Activated CD4-positive, alpha-beta memory T cell treated with anti-CD3 and anti-CD28 coated beads, Interleukin-2, amount 10 ng/mL, durations not matched to agents 7 days and 5 days (primary cell): ENCODE measurements around the gene PTPRM. TPM values are rescaled to one million over a fixed set of nuclear protein-coding genes. Genes with fewer than 3 reads are reported as not detected.

Experiments
- CTCF ChIA-PET: fragments of 350-600 bp; sonication (Branson Sonifier 250); formaldehyde crosslinking; loops from one replicate; lab custom pipeline; 2021; ENCODE audit warnings: antibody characterized with exemption, inconsistent platforms; lab: Charles Lee
- POLR2A ChIA-PET: fragments of 350-600 bp; sonication (Branson Sonifier 250); formaldehyde crosslinking; loops from one replicate; lab custom pipeline; 2021; ENCODE audit warnings: antibody characterized with exemption; lab: Charles Lee
- DNase-seq: peaks from one replicate; pipeline ENCODE4 v3.0.0-alpha.2; 2020
- H3K27ac Mint-ChIP-seq: one replicate; pipeline ENCODE4 v1.8.0; 2021; ENCODE audit warnings: mild to moderate bottlenecking, mixed read lengths
- H3K27me3 Mint-ChIP-seq: one replicate; pipeline ENCODE4 v1.8.0; 2021; ENCODE audit warnings: mixed read lengths
- H3K36me3 Mint-ChIP-seq: one replicate; pipeline ENCODE4 v1.8.0; 2021; ENCODE audit warnings: low read depth, mixed read lengths
- H3K4me1 Mint-ChIP-seq: one replicate; pipeline ENCODE4 v1.8.0; 2021; ENCODE audit warnings: mixed read lengths
- H3K4me3 Mint-ChIP-seq: one replicate; pipeline ENCODE4 v1.8.0; 2021; ENCODE audit warnings: mild to moderate bottlenecking, mixed read lengths
- H3K9me3 Mint-ChIP-seq: one replicate; pipeline ENCODE4 v1.8.0; 2021; ENCODE audit warnings: mixed read lengths
- total RNA-seq, 2 experiments: library from RNA; stranded (reverse); gene quantifications; one replicate each; pipeline ENCODE4 v1.2.3, GENCODE V29; 2021

Gene PTPRM
- total RNA-seq, 2 experiments from 2014 or later = 9.3 to 12.3 TPM

- Mint-ChIP-seq H3K4me3 (no peak overlapping the region), H3K4me1 (no peaks in the 10 kb centered on the region), H3K27ac (no peak overlapping the region), H3K36me3 (no peaks in the 10 kb centered on the region), H3K9me3 (peaks cover 2% of the 10 kb centered on the region), H3K27me3 (no peaks in the 10 kb centered on the region)
- POLR2A ChIA-PET = no interaction called here
- CTCF ChIA-PET = no interaction called here
- DNase-seq = no peak
Measured at GRCh38 chr18:7614042-7614441, 46.9 kb downstream of the PTPRM start.

- H3K4me1 Mint-ChIP-seq = no peaks in the 10 kb centered on the region
- DNase-seq = no peak
- CTCF ChIA-PET = no interaction called here
- no peak overlapping the region for H3K4me3 Mint-ChIP-seq
- no peaks in the 10 kb centered on the region for H3K27me3 Mint-ChIP-seq
- POLR2A ChIA-PET = no interaction called here
- H3K36me3 Mint-ChIP-seq = no peaks in the 10 kb centered on the region
- no peak overlapping the region for H3K27ac Mint-ChIP-seq
- H3K9me3 Mint-ChIP-seq = peaks cover 2% of the 10 kb centered on the region
Measured at GRCh38 chr18:7615840-7616239, 48.7 kb downstream of the PTPRM start.

GRCh38 chr18:7616661-7617060, 49.5 kb downstream of the PTPRM start:
- DNase-seq = no peak
- CTCF ChIA-PET = no interaction called here
- H3K4me3 Mint-ChIP-seq = no peak overlapping the region
- H3K27me3 Mint-ChIP-seq = no peaks in the 10 kb centered on the region
- H3K27ac Mint-ChIP-seq = no peak overlapping the region
- no peaks in the 10 kb centered on the region for H3K36me3 Mint-ChIP-seq
- peaks cover under 1% of the 10 kb centered on the region for H3K9me3 Mint-ChIP-seq
- H3K4me1 Mint-ChIP-seq = no peaks in the 10 kb centered on the region
- POLR2A ChIA-PET = no interaction called here

- H3K4me3 Mint-ChIP-seq = no peak overlapping the region
- no peaks in the 10 kb centered on the region for H3K4me1 Mint-ChIP-seq
- H3K9me3 Mint-ChIP-seq = no peaks in the 10 kb centered on the region
- ChIA-PET CTCF (no interaction called here), POLR2A (no interaction called here)
- H3K36me3 Mint-ChIP-seq = no peaks in the 10 kb centered on the region
- DNase-seq = no peak
- no peak overlapping the region for H3K27ac Mint-ChIP-seq
- H3K27me3 Mint-ChIP-seq = no peaks in the 10 kb centered on the region
Measured at GRCh38 chr18:7617738-7618422, 50.8 kb downstream of the PTPRM start.

GRCh38 chr18:7618891-7619442, 51.9 kb downstream of the PTPRM start:
- ChIA-PET CTCF (no interaction called here), POLR2A (no interaction called here)
- no peaks in the 10 kb centered on the region for H3K36me3 Mint-ChIP-seq

GRCh38 chr18:7619676-7620075, 52.6 kb downstream of the PTPRM start:
- ChIA-PET CTCF (no interaction called here), POLR2A (no interaction called here)
- H3K27me3 Mint-ChIP-seq = no peaks in the 10 kb centered on the region
- no peaks in the 10 kb centered on the region for H3K4me1 Mint-ChIP-seq
- no peak overlapping the region for H3K27ac Mint-ChIP-seq
- no peak overlapping the region for H3K4me3 Mint-ChIP-seq
- no peaks in the 10 kb centered on the region for H3K9me3 Mint-ChIP-seq
- no peaks in the 10 kb centered on the region for H3K36me3 Mint-ChIP-seq
- no peak for DNase-seq

More at GRCh38 chr18:7618891-7619442, 51.9 kb downstream of the PTPRM start:
- Mint-ChIP-seq H3K4me1 (no peaks in the 10 kb centered on the region), H3K27me3 (no peaks in the 10 kb centered on the region), H3K27ac (no peak overlapping the region), H3K9me3 (no peaks in the 10 kb centered on the region), H3K4me3 (no peak overlapping the region)
- DNase-seq = no peak

GRCh38 chr18:7622721-7623120, 55.6 kb downstream of the PTPRM start:
- no peak for DNase-seq
- Mint-ChIP-seq H3K27me3 (no peaks in the 10 kb centered on the region), H3K36me3 (no peaks in the 10 kb centered on the region), H3K4me3 (no peak overlapping the region), H3K4me1 (no peaks in the 10 kb centered on the region), H3K9me3 (no peaks in the 10 kb centered on the region), H3K27ac (no peak overlapping the region)
- ChIA-PET CTCF (no interaction called here), POLR2A (no interaction called here)

GRCh38 chr18:7623681-7624080, 56.6 kb downstream of the PTPRM start:
- H3K36me3 Mint-ChIP-seq = no peaks in the 10 kb centered on the region
- no peaks in the 10 kb centered on the region for H3K4me1 Mint-ChIP-seq
- CTCF ChIA-PET = no interaction called here

GRCh38 chr18:7624697-7625096, 57.6 kb downstream of the PTPRM start:
- CTCF ChIA-PET = no interaction called here
- H3K4me3 Mint-ChIP-seq = no peak overlapping the region
- H3K27ac Mint-ChIP-seq = no peak overlapping the region
- no peaks in the 10 kb centered on the region for H3K36me3 Mint-ChIP-seq
- DNase-seq = no peak
- H3K27me3 Mint-ChIP-seq = no peaks in the 10 kb centered on the region
- POLR2A ChIA-PET = no interaction called here
- H3K9me3 Mint-ChIP-seq = no peaks in the 10 kb centered on the region
- H3K4me1 Mint-ChIP-seq = no peaks in the 10 kb centered on the region

More at GRCh38 chr18:7623681-7624080, 56.6 kb downstream of the PTPRM start:
- no peak overlapping the region for H3K27ac Mint-ChIP-seq
- DNase-seq = no peak
- H3K9me3 Mint-ChIP-seq = no peaks in the 10 kb centered on the region
- H3K27me3 Mint-ChIP-seq = no peaks in the 10 kb centered on the region
- H3K4me3 Mint-ChIP-seq = no peak overlapping the region
- POLR2A ChIA-PET = no interaction called here

- POLR2A ChIA-PET = no interaction called here
- no peaks in the 10 kb centered on the region for H3K36me3 Mint-ChIP-seq
- DNase-seq = no peak
- no peak overlapping the region for H3K4me3 Mint-ChIP-seq
- no peak overlapping the region for H3K27ac Mint-ChIP-seq
- no peaks in the 10 kb centered on the region for H3K4me1 Mint-ChIP-seq
- CTCF ChIA-PET = no interaction called here
- H3K27me3 Mint-ChIP-seq = no peaks in the 10 kb centered on the region
- H3K9me3 Mint-ChIP-seq = no peaks in the 10 kb centered on the region
Measured at GRCh38 chr18:7626175-7626921, 59.2 kb downstream of the PTPRM start.

- no peak for DNase-seq
- CTCF ChIA-PET = no interaction called here
- no peaks in the 10 kb centered on the region for H3K27me3 Mint-ChIP-seq
- no peaks in the 10 kb centered on the region for H3K4me1 Mint-ChIP-seq
- POLR2A ChIA-PET = no interaction called here
- no peak overlapping the region for H3K27ac Mint-ChIP-seq
- no peaks in the 10 kb centered on the region for H3K36me3 Mint-ChIP-seq
- H3K4me3 Mint-ChIP-seq = no peak overlapping the region
- H3K9me3 Mint-ChIP-seq = no peaks in the 10 kb centered on the region
Measured at GRCh38 chr18:7626922-7627440, 59.9 kb downstream of the PTPRM start.

- Mint-ChIP-seq H3K4me1 (no peaks in the 10 kb centered on the region), H3K9me3 (no peaks in the 10 kb centered on the region), H3K27ac (no peak overlapping the region), H3K36me3 (no peaks in the 10 kb centered on the region), H3K4me3 (no peak overlapping the region), H3K27me3 (no peaks in the 10 kb centered on the region)
- POLR2A ChIA-PET = no interaction called here
- CTCF ChIA-PET = no interaction called here
- DNase-seq = no peak
Measured at GRCh38 chr18:7629416-7629815, 62.3 kb downstream of the PTPRM start.

GRCh38 chr18:7630731-7631442, 63.8 kb downstream of the PTPRM start:
- no peaks in the 10 kb centered on the region for H3K9me3 Mint-ChIP-seq
- DNase-seq = no peak
- ChIA-PET CTCF (no interaction called here), POLR2A (no interaction called here)
- no peaks in the 10 kb centered on the region for H3K27me3 Mint-ChIP-seq
- H3K27ac Mint-ChIP-seq = no peak overlapping the region
- no peaks in the 10 kb centered on the region for H3K4me1 Mint-ChIP-seq
- H3K4me3 Mint-ChIP-seq = no peak overlapping the region
- no peaks in the 10 kb centered on the region for H3K36me3 Mint-ChIP-seq
